Parathyroid adenoma (tissue), 2 donors: ENCODE measurements around the gene IGLL1.

Source experiments
- H2AFZ ChIP-seq: fragments of 300-600 bp; sonication (generic); one replicate; pipeline ENCODE4 v1.7.0; 2017; ENCODE audit warnings: antibody characterized with exemption, mild to moderate bottlenecking
- H3K27ac ChIP-seq: fragments of 300-600 bp; sonication (generic); one replicate; pipeline ENCODE4 v1.7.0; 2017
- H3K27me3 ChIP-seq: fragments of 300-600 bp; sonication (generic); one replicate; pipeline ENCODE4 v1.7.0; 2017; ENCODE audit warnings: low read length; ENCODE audit not compliant: control insufficient read depth, insufficient read depth
- H3K36me3 ChIP-seq: fragments of 300-600 bp; sonication (generic); one replicate; pipeline ENCODE4 v1.7.0; 2017; ENCODE audit warnings: low read length; ENCODE audit not compliant: control insufficient read depth, insufficient read depth
- H3K4me1 ChIP-seq: fragments of 300-600 bp; sonication (generic); one replicate; pipeline ENCODE4 v1.7.0; 2017; ENCODE audit warnings: control low read depth
- H3K4me2 ChIP-seq: fragments of 300-600 bp; sonication (generic); one replicate; pipeline ENCODE4 v1.7.0; 2017; ENCODE audit warnings: low read length
- H3K4me3 ChIP-seq: fragments of 300-600 bp; sonication (generic); one replicate; pipeline ENCODE4 v1.7.0; 2017; ENCODE audit warnings: low read depth, low read length
- H3K79me2 ChIP-seq: fragments of 300-600 bp; sonication (generic); one replicate; pipeline ENCODE4 v1.7.0; 2017; ENCODE audit warnings: control low read depth
- H3K9ac ChIP-seq: fragments of 300-600 bp; sonication (generic); one replicate; pipeline ENCODE4 v1.7.0; 2017; ENCODE audit warnings: mild to moderate bottlenecking
- H3K9me3 ChIP-seq: fragments of 300-600 bp; sonication (generic); one replicate; pipeline ENCODE4 v1.7.0; 2017; ENCODE audit warnings: low read length; ENCODE audit not compliant: control insufficient read depth
- TF ChIP-seq, protein P1 (sequence below): fragments of 300-600 bp; sonication (generic); IDR thresholded peaks from one replicate; pipeline ENCODE4 v1.7.0; 2017; ENCODE audit warnings: antibody characterized with exemption, mild to moderate bottlenecking
- donor health status: primary hyperparathyroidism.

IGLL1 gene

DNA sequence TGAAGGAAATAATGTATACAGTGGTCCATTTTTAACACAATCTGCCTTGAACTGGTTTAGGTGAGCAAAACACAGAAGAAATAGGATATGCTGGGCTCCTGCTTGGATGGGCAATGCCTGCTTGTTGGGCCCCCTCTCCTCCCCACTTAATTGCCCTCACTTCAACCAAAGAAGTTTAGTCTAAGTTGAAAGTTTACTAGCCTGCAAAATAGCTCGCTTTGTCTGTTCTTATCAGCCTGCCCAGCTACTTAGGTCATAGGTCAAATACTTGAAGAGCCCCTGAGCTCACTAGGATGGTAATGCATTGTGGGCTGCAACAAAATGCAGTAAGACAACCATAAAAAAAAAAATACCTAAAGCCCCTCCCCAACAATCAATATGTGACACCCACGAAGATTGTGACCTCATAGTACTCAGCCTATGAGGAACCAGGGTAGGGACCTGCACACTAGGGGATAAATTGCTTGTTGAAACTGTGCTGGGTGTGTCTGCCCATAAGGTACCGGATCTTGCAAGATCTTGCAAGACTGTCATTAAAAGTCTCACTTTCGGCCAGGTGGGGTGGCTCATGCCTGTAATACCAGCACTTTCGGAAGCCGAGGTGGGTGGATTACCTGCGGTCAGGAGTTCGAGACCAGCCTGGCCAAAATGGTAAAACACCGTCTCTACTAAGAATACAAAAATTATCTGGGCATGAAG is 41.1 kb upstream of the IGLL1 start:
- no peak overlapping the region for H2AFZ ChIP-seq
- no peaks in the 10 kb centered on the region for H3K4me1 ChIP-seq
- no peaks in the 10 kb centered on the region for H3K9me3 ChIP-seq
- H3K4me3 ChIP-seq: no peak overlapping the region
- TF ChIP-seq, protein P1, sequence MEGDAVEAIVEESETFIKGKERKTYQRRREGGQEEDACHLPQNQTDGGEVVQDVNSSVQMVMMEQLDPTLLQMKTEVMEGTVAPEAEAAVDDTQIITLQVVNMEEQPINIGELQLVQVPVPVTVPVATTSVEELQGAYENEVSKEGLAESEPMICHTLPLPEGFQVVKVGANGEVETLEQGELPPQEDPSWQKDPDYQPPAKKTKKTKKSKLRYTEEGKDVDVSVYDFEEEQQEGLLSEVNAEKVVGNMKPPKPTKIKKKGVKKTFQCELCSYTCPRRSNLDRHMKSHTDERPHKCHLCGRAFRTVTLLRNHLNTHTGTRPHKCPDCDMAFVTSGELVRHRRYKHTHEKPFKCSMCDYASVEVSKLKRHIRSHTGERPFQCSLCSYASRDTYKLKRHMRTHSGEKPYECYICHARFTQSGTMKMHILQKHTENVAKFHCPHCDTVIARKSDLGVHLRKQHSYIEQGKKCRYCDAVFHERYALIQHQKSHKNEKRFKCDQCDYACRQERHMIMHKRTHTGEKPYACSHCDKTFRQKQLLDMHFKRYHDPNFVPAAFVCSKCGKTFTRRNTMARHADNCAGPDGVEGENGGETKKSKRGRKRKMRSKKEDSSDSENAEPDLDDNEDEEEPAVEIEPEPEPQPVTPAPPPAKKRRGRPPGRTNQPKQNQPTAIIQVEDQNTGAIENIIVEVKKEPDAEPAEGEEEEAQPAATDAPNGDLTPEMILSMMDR: no peak
- no peaks in the 10 kb centered on the region for H3K36me3 ChIP-seq
- H3K4me2 ChIP-seq: no peak overlapping the region
- no peaks in the 10 kb centered on the region for H3K27me3 ChIP-seq
- no peak overlapping the region for H3K9ac ChIP-seq
- H3K27ac ChIP-seq: no peak overlapping the region
- H3K79me2 ChIP-seq: no peaks in the 10 kb centered on the region

DNA sequence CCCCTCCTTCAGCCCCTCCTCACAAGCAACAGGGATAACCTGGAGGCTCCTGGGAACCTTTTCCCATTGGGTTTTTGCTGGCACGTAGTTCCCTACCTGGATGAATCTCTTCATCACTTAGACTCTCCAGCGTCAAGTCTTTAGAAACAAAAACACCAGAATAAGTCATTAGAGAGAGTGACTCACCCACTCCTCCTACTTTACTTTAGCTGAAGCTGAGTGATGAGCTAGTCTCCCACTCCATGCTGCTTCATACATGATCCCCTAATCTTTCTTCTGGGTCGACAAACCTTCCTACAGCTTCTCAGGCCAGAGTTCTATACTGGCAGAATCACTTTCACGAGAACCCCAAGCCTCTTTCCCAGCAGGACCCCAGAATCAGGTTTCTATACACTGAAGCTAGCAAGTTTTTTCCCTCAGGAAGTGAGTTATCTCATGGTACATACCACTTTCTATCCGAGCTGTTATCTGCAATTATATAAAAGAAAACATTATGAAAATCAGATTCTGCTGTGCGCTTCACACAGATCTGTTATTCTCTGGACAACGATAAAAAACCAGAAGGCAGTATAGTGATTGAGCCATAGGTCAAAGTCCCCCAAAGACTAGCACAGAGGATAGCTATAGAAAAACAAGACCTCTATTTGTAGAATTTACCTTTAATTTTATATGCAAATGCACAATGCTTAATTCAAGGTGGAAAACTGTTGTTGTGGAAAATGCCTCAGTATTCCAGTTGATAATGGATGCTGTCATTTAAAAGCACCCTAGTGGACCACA is 33.3 kb upstream of the IGLL1 start:
- Histone ChIP-seq H3K27ac (no peak overlapping the region), H2AFZ (no peak overlapping the region), H3K4me2 (no peak overlapping the region), H3K9ac (no peak overlapping the region), H3K79me2 (no peaks in the 10 kb centered on the region), H3K36me3 (no peaks in the 10 kb centered on the region), H3K9me3 (no peaks in the 10 kb centered on the region), H3K4me1 (no peaks in the 10 kb centered on the region), H3K4me3 (no peak overlapping the region), H3K27me3 (no peaks in the 10 kb centered on the region)
- TF ChIP-seq, protein P1: no peak

DNA sequence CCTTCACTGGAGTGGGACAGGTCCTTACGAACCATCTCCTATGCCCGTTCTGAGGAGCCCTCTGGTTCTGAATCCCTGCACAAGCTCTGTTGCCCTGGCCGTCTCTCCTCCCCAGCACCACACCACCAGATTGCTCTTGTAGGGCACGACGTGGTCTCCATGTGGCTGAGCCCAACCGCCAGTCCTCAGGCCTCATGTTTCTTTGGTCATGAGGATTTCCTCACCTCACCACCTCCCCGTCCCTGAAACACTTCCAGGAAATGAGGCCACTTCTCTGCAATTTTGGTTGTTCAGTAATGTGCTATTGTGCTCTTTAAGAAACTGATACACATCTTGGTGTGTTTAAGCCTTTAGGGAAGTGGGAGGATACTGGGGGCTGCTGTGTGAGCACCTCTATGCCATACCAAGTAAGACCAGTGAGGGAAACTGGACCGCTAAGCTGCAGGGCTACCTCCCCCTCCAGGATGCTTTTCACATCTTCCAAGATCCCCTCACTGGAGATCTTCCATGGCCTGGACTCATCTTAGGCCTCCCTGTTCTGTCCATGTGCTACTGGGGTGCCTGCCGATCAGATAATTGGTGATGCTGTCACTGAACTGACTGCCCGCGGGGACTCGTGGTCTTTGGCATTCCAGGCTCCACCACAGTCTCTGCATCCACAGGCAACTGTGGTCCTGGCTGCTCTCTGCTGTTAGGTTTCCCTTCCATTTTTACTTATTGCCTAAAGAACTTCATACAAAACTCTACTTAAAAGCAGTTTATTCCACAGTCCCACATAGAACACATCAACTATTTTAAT is 30.1 kb upstream of the IGLL1 start:
- Histone ChIP-seq H3K4me1 (no peaks in the 10 kb centered on the region), H3K9me3 (no peaks in the 10 kb centered on the region), H3K27me3 (no peaks in the 10 kb centered on the region), H3K36me3 (no peaks in the 10 kb centered on the region), H3K27ac (no peak overlapping the region), H3K4me3 (no peak overlapping the region), H3K9ac (no peak overlapping the region), H2AFZ (no peak overlapping the region), H3K4me2 (no peak overlapping the region), H3K79me2 (no peaks in the 10 kb centered on the region)
- TF ChIP-seq, protein P1: no peak

DNA sequence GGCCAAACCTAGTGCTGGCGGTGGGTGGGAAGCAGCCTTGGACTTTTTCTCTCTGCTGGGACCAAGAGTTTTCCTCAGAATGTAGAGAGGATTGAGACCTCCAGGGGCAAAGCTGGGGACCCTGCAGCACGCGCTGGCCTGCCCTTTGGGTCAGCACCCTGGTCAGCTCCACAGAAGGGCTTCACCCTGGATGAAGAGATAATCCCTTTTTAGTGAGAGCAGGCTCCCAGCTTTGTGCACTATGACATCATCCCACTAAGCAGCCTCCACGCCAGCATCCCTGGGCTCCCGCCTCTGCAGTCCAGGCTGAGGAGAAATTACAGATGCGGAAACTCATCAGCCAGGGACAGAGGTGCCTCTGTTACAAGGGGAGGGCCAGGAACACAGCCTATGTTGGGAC is 28.5 kb upstream of the IGLL1 start:
- Histone ChIP-seq H3K36me3 (no peaks in the 10 kb centered on the region), H2AFZ (no peak overlapping the region), H3K27ac (no peak overlapping the region), H3K27me3 (no peaks in the 10 kb centered on the region), H3K4me3 (no peak overlapping the region), H3K4me2 (no peak overlapping the region), H3K4me1 (no peaks in the 10 kb centered on the region), H3K9me3 (no peaks in the 10 kb centered on the region), H3K9ac (no peak overlapping the region), H3K79me2 (no peaks in the 10 kb centered on the region)
- TF ChIP-seq, protein P1: no peak
